Measurements from ENCODE around the gene MYB.

MYB gene

GRCh38 chr6:135227349-135227748 is 46.2 kb downstream of the MYB start:
- Mint-ChIP-seq H3K27ac (no peak overlapping the region), H3K4me1 (ENCODE audit: low read depth) (peaks cover 40% of the 10 kb centered on the region), H3K36me3 (ENCODE audit: low read depth) (peaks cover 7% of the 10 kb centered on the region), H3K27me3 (ENCODE audit: low read depth) (no peaks in the 10 kb centered on the region), H3K9me3 (no peaks in the 10 kb centered on the region), H3K4me3 (no peak overlapping the region)
- no peak for DNase-seq (ENCODE audit: low spot score)

- no peaks in the 10 kb centered on the region for H3K27me3 Mint-ChIP-seq (ENCODE audit: low read depth)
- H3K27ac Mint-ChIP-seq: no peak overlapping the region
- H3K4me1 Mint-ChIP-seq (ENCODE audit: low read depth): peaks cover 40% of the 10 kb centered on the region
- DNase-seq (ENCODE audit: low spot score): no peak
- H3K36me3 Mint-ChIP-seq (ENCODE audit: low read depth): peaks cover 7% of the 10 kb centered on the region
- no peak overlapping the region for H3K4me3 Mint-ChIP-seq
- H3K9me3 Mint-ChIP-seq: no peaks in the 10 kb centered on the region
These were observed 46.6 kb downstream of the MYB start for GRCh38 chr6:135227758-135228157.

DNA sequence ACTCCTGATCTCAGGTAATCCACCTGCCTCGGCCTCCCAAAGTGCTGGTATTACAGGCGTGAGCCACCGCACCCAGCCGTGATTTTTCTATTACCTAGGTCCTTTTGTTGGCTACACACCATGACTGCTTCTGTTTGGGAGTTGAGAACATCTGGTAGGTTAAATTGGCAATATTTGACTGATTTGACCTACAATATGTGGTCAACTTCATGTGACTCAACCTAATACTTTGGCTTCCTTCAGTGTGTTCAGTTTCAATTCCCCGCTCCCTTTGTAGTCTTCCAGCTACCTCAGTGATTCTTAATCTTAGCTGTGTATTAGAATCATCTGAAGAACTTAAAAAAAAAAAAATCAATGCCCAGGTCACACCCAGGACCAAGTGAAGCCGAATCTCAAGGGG is 47.4 kb downstream of the MYB start:
- H3K4me1 Mint-ChIP-seq (ENCODE audit: low read depth): peaks cover 37% of the 10 kb centered on the region
- DNase-seq (ENCODE audit: low spot score): no peak
- no peak overlapping the region for H3K27ac Mint-ChIP-seq
- no peak overlapping the region for H3K4me3 Mint-ChIP-seq
- H3K9me3 Mint-ChIP-seq: no peaks in the 10 kb centered on the region
- peaks cover 5% of the 10 kb centered on the region for H3K36me3 Mint-ChIP-seq (ENCODE audit: low read depth)
- H3K27me3 Mint-ChIP-seq (ENCODE audit: low read depth): no peaks in the 10 kb centered on the region

- no peaks in the 10 kb centered on the region for H3K36me3 Mint-ChIP-seq (ENCODE audit: low read depth)
- H3K4me3 Mint-ChIP-seq: no peak overlapping the region
- H3K4me1 Mint-ChIP-seq (ENCODE audit: low read depth): peaks cover 40% of the 10 kb centered on the region
- H3K27ac Mint-ChIP-seq: no peak overlapping the region
- no peak for DNase-seq (ENCODE audit: low spot score)
- no peaks in the 10 kb centered on the region for H3K9me3 Mint-ChIP-seq
- H3K27me3 Mint-ChIP-seq (ENCODE audit: low read depth): no peaks in the 10 kb centered on the region
These were observed 48.9 kb downstream of the MYB start for GRCh38 chr6:135229996-135230395.

DNA sequence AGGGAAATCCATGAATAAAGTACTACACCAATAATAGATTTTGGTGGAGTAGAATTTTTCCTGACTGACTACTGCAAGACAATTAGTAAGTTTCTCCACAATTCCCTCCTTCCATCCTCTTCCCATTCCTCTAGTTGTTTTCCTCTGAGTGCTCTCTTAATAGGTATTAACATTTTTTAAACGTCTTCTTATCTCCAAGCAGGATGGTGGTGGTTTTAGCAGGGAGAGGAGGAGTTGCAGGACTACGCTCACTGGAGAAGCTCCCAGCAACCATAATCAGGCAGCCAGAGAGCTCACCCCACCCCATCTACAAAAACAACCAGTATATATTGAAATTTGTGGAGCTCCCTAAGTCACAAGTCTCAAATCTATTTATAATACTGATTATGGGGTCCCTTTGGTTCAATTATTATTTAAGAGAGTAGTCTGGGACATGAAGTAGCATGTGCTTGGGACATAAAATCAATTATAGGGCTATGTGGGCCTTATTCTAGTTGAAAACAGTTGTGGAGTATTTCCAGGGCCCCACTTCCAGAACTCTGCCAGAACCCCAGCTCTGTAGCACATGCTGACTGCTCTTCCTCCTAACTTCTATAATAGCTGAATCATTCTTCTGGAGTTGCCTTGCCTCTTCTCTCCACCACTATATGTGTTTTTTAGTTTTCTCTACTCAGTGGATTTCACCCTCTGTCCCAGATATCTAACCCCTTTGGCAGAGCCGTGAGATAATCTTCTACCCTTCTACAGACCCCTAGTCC is 49.8 kb downstream of the MYB start:
- Mint-ChIP-seq H3K27ac (peak overlapping the region; percentile 72), H3K4me1 (ENCODE audit: low read depth) (peaks cover 42% of the 10 kb centered on the region), H3K4me3 (no peak overlapping the region), H3K36me3 (ENCODE audit: low read depth) (no peaks in the 10 kb centered on the region), H3K9me3 (no peaks in the 10 kb centered on the region), H3K27me3 (ENCODE audit: low read depth) (no peaks in the 10 kb centered on the region)
- DNase-seq (ENCODE audit: low spot score): no peak

DNA sequence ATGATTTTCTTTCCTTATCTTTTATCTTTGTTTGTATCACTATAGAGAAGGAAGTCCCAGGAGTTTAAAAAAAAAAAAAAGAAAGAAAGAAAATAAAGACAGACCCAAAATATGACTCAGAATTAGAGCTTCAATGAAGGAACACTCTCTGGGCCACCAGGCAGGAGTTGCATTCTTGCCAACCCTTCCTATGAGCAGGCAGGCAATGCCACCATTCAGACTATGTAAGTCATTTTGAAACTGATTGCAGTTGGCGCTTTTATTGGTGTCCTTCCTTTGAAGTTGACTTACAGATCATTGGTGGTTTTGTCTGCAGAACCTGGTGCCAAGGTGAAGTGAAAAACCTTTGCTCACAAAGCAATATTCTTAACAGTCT is 50.3 kb downstream of the MYB start:
- peak overlapping the region; percentile 72 for H3K27ac Mint-ChIP-seq
- peaks cover 48% of the 10 kb centered on the region for H3K4me1 Mint-ChIP-seq (ENCODE audit: low read depth)

GRCh38 chr6:135233686-135234491 is 52.8 kb downstream of the MYB start:
- no peak overlapping the region for H3K4me3 Mint-ChIP-seq
- H3K36me3 Mint-ChIP-seq (ENCODE audit: low read depth): no peaks in the 10 kb centered on the region

More for the DNA sequence above, 50.3 kb downstream of the MYB start:
- Mint-ChIP-seq H3K36me3 (ENCODE audit: low read depth) (no peaks in the 10 kb centered on the region), H3K27me3 (ENCODE audit: low read depth) (no peaks in the 10 kb centered on the region), H3K4me3 (no peak overlapping the region), H3K9me3 (no peaks in the 10 kb centered on the region)
- peak; percentile 38 for DNase-seq (ENCODE audit: low spot score)

GRCh38 chr6:135234492-135234780 is 53.3 kb downstream of the MYB start:
- Mint-ChIP-seq H3K27ac (peak overlapping the region; percentile 45), H3K36me3 (ENCODE audit: low read depth) (no peaks in the 10 kb centered on the region), H3K4me1 (ENCODE audit: low read depth) (peaks cover 38% of the 10 kb centered on the region), H3K9me3 (no peaks in the 10 kb centered on the region), H3K27me3 (ENCODE audit: low read depth) (no peaks in the 10 kb centered on the region), H3K4me3 (no peak overlapping the region)
- no peak for DNase-seq (ENCODE audit: low spot score)

More at GRCh38 chr6:135233686-135234491, 52.8 kb downstream of the MYB start:
- Mint-ChIP-seq H3K9me3 (no peaks in the 10 kb centered on the region), H3K27me3 (ENCODE audit: low read depth) (no peaks in the 10 kb centered on the region), H3K4me1 (ENCODE audit: low read depth) (peaks cover 38% of the 10 kb centered on the region), H3K27ac (peak overlapping the region; percentile 45)
- no peak for DNase-seq (ENCODE audit: low spot score)

DNA sequence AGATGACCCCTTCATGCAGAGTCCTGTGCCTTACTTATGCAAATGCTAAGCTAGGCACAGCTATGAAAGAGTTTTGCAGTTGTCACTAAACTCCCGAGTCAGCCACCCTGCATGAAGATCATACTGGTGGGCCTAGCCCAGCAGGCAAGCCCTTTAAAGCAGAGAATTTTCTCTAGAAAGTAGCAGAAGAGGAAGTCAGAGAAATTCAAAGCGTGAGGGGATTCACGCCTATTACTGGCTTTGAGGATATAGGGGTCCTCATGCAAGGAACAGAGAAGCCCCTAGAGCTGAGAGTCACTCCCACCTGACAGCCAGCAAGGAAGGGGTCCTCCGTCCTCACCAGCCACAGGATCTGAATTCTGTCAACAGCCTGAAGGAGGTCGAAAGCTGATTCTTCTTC is 54.6 kb downstream of the MYB start:
- no peaks in the 10 kb centered on the region for H3K36me3 Mint-ChIP-seq (ENCODE audit: low read depth)
- DNase-seq (ENCODE audit: low spot score): no peak
- no peak overlapping the region for H3K27ac Mint-ChIP-seq
- H3K9me3 Mint-ChIP-seq: no peaks in the 10 kb centered on the region
- no peak overlapping the region for H3K4me3 Mint-ChIP-seq
- H3K27me3 Mint-ChIP-seq (ENCODE audit: low read depth): no peaks in the 10 kb centered on the region
- H3K4me1 Mint-ChIP-seq (ENCODE audit: low read depth): peaks cover 37% of the 10 kb centered on the region

DNA sequence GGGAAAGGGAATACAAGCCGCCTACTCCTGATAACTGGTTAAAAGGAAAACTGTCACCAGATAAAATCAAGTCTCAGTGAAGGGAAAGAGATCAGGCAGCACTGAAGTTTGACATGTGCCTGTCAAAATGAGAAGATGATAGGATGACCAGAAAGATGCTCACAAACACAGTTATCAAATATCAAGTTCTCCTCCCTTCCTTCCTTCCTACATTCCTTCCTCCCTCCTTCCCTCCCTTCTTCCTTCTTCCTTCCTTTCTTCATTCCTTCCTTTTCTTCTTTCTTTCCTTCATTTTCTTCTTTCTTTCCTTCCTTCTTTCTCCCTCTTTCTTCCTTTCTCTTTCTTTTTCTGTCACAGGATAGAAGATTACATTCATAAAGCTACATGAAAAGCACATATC is 55.2 kb downstream of the MYB start:
- DNase-seq (ENCODE audit: low spot score): no peak
- no peaks in the 10 kb centered on the region for H3K36me3 Mint-ChIP-seq (ENCODE audit: low read depth)

DNA sequence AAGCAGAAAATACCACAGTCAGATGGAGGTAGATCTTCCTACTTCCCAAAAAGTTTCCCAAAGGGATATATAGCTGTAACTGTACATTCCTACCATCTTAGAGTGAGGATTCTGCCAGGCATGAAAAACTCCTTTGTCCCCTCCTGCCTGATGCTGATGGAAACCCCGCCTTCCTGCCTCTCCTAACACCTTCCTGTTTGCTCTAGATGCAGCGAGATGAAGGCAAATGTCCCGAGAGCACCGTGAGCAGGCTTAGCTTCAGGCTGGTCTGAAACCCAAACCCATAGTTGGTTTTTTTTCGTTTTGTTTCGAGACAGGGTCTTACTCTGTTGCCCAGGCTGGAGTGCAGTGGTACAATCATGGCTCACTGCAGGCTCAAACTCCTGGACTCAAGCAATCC is 55.6 kb downstream of the MYB start:
- DNase-seq (ENCODE audit: low spot score): no peak
- Mint-ChIP-seq H3K27me3 (ENCODE audit: low read depth) (no peaks in the 10 kb centered on the region), H3K27ac (peak overlapping the region; percentile 13), H3K4me3 (no peak overlapping the region), H3K36me3 (ENCODE audit: low read depth) (no peaks in the 10 kb centered on the region), H3K9me3 (no peaks in the 10 kb centered on the region), H3K4me1 (ENCODE audit: low read depth) (peaks cover 27% of the 10 kb centered on the region)

More for the DNA sequence above, 55.2 kb downstream of the MYB start:
- Mint-ChIP-seq H3K4me3 (no peak overlapping the region), H3K9me3 (no peaks in the 10 kb centered on the region), H3K4me1 (ENCODE audit: low read depth) (peaks cover 31% of the 10 kb centered on the region), H3K27me3 (ENCODE audit: low read depth) (no peaks in the 10 kb centered on the region), H3K27ac (peak overlapping the region; percentile 63)

GRCh38 chr6:135240711-135241110 is 59.6 kb downstream of the MYB start:
- H3K4me3 Mint-ChIP-seq: no peak overlapping the region
- H3K9me3 Mint-ChIP-seq: no peaks in the 10 kb centered on the region
- no peak for DNase-seq (ENCODE audit: low spot score)
- H3K36me3 Mint-ChIP-seq (ENCODE audit: low read depth): no peaks in the 10 kb centered on the region
- H3K27me3 Mint-ChIP-seq (ENCODE audit: low read depth): no peaks in the 10 kb centered on the region
- no peak overlapping the region for H3K27ac Mint-ChIP-seq
- peaks cover 12% of the 10 kb centered on the region for H3K4me1 Mint-ChIP-seq (ENCODE audit: low read depth)

DNA sequence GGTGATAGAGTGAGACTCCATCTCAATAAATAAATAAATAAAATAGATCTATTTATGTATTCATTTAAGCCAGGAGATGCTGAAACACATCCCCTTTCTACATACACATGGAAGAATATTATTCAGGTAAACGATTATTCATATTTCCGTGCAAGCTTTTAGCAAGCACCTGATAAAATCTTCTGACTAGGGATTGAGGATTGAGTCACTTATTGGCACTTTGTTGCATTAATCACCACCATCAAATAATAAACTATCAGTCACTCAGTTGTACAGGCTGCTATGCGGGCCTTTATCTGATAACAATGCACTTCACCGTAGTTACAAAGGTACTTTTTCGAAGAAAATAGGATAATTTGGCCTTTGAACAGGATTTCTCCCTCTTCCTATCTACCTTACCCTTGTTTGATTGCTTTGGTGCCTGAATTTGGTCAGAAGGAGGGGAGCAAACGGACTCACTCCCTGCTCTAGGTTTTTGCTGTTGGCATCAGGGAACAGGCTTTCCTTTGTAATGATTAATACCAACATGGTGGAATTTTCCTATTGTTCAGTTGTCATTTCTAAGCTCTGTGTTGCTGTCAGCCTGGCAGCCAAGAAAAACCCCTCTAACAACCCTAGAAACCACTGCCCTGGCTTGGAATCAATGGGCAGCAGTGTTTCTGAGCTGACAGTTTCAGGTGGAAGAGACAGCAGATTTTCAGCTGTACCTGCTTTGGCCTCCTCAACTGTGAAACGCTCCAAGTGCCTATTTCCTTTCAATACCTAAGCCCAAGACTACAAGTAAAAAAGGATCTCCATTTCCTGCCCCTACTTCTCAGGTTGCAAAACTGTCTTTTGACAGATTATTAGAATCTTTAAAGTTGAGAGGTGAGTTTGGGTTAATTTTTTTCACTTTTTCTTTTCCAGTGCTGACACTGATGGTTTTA is 63.0 kb downstream of the MYB start:
- H3K9me3 Mint-ChIP-seq: no peaks in the 10 kb centered on the region
- no peak for DNase-seq (ENCODE audit: low spot score)
- no peaks in the 10 kb centered on the region for H3K27me3 Mint-ChIP-seq (ENCODE audit: low read depth)
- no peaks in the 10 kb centered on the region for H3K4me1 Mint-ChIP-seq (ENCODE audit: low read depth)
- H3K27ac Mint-ChIP-seq: no peak overlapping the region
- no peak overlapping the region for H3K4me3 Mint-ChIP-seq
- H3K36me3 Mint-ChIP-seq (ENCODE audit: low read depth): no peaks in the 10 kb centered on the region

DNA sequence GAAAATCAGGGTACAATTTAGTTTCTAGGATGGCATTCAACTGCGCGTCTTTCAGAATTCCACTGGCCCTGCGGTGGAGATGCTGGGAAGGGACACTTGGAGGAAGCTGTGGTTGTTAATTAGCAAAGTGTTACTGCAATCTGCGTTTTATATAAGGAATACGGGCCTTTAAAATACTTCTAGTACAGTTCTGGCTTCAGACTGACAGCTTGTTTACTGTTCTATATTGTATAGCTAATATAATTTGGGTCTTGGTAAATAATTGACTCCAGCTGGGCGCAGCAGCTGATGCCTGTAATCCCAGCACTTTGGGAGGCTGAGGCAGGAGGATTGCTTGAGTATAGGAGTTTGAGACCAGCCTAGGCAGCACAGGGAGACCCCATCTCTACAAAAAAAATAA is 63.7 kb downstream of the MYB start:
- Mint-ChIP-seq H3K27me3 (ENCODE audit: low read depth) (no peaks in the 10 kb centered on the region), H3K36me3 (ENCODE audit: low read depth) (no peaks in the 10 kb centered on the region), H3K4me1 (ENCODE audit: low read depth) (no peaks in the 10 kb centered on the region), H3K27ac (no peak overlapping the region), H3K9me3 (no peaks in the 10 kb centered on the region), H3K4me3 (no peak overlapping the region)
- DNase-seq (ENCODE audit: low spot score): no peak

Measured in T-helper 2 cell treated with Interferon-gamma antibody and Interleukin-4, amounts not matched to agents 5 μg/mL and 100 μg/mL, for 36 hours (primary cell).